GM23338 (cell line): ENCODE results near the gene EHD4. TPM values are rescaled to one million over a fixed set of nuclear protein-coding genes. Genes with fewer than 3 reads are reported as not detected.

Experiments used
- ATAC-seq: fragments of 200-7000 bp; cut with Tn5 transposase; 3 replicates; pipeline ENCODE4 v1.9.1; 2020
- DNase-seq: peaks from one replicate; pipeline ENCODE4 v3.0.0-alpha.2; 2015; ENCODE audit warnings: low spot score
- H2AFZ ChIP-seq: fragments of 200-600 bp; sonication (generic); 2 replicates; pipeline ENCODE4 v1.8.0; 2016; ENCODE audit warnings: antibody characterized with exemption, mild to moderate bottlenecking, moderate library complexity
- H3F3A ChIP-seq: fragments of 200-600 bp; sonication (generic); replicated peaks from 2 replicates; pipeline ENCODE4 v1.8.0; 2017; ENCODE audit warnings: antibody characterized with exemption, mixed run types, low read depth
- H3K27ac ChIP-seq: fragments of 200-600 bp; sonication (generic); 2 replicates; pipeline ENCODE4 v1.6.1; 2016; ENCODE audit warnings: low read depth
- H3K27me3 ChIP-seq: fragments of 200-600 bp; sonication (generic); 2 replicates; pipeline ENCODE4 v1.8.0; 2016; ENCODE audit warnings: mild to moderate bottlenecking, mixed run types, moderate library complexity; ENCODE audit not compliant: insufficient read depth
- H3K36me3 ChIP-seq: fragments of 200-600 bp; sonication (generic); 2 replicates; pipeline ENCODE4 v1.8.0; 2016; ENCODE audit warnings: mild to moderate bottlenecking; ENCODE audit not compliant: insufficient read depth
- H3K4me1 ChIP-seq: fragments of 200-600 bp; sonication (generic); 2 replicates; pipeline ENCODE4 v1.8.0; 2016; ENCODE audit warnings: mild to moderate bottlenecking, moderate library complexity; ENCODE audit not compliant: insufficient read depth
- H3K4me2 ChIP-seq: fragments of 200-600 bp; sonication (generic); 2 replicates; pipeline ENCODE4 v1.7.1; 2017; ENCODE audit warnings: mixed run types
- H3K4me3 ChIP-seq: fragments of 200-600 bp; sonication (generic); 2 replicates; pipeline ENCODE4 v1.6.1; 2016; ENCODE audit warnings: mixed run types
- H3K79me2 ChIP-seq: fragments of 200-600 bp; sonication (generic); replicated peaks from 2 replicates; pipeline ENCODE4 v1.8.0; 2017; ENCODE audit warnings: mild to moderate bottlenecking; ENCODE audit not compliant: insufficient read depth
- H3K9me2 ChIP-seq: fragments of 200-600 bp; sonication (generic); 2 replicates; pipeline ENCODE4 v1.8.0; 2017; ENCODE audit not compliant: insufficient read depth
- H4K20me1 ChIP-seq: fragments of 200-600 bp; sonication (generic); replicated peaks from 2 replicates; pipeline ENCODE4 v1.8.0; 2017; ENCODE audit warnings: mild to moderate bottlenecking; ENCODE audit not compliant: insufficient read depth
- H3K27ac Mint-ChIP-seq: 2 replicates; pipeline ENCODE4 v1.8.0; 2020; ENCODE audit warnings: inconsistent platforms, mild to moderate bottlenecking, moderate library complexity, mixed read lengths
- H3K27me3 Mint-ChIP-seq: 3 replicates; pipeline ENCODE4 v1.8.0; 2022; ENCODE audit warnings: low read depth, mild to moderate bottlenecking, moderate library complexity, mixed read lengths, inconsistent platforms; ENCODE audit not compliant: insufficient read depth, poor library complexity
- H3K36me3 Mint-ChIP-seq: 3 replicates; pipeline ENCODE4 v1.8.0; 2021; ENCODE audit warnings: low read depth, mild to moderate bottlenecking, inconsistent platforms, moderate library complexity, mixed read lengths
- H3K4me1 Mint-ChIP-seq: 3 replicates; pipeline ENCODE4 v1.8.0; 2020; ENCODE audit warnings: mild to moderate bottlenecking, inconsistent platforms, mixed read lengths
- H3K4me3 Mint-ChIP-seq: 3 replicates; pipeline ENCODE4 v1.8.0; 2021; ENCODE audit warnings: moderate library complexity, mild to moderate bottlenecking, inconsistent platforms, mixed read lengths
- H3K9me3 Mint-ChIP-seq: 3 replicates; pipeline ENCODE4 v1.8.0; 2020; ENCODE audit warnings: moderate library complexity, mild to moderate bottlenecking, inconsistent platforms, mixed read lengths
- CREB1 ChIP-seq: fragments of 250-450 bp; sonication (Bioruptor Pico); IDR thresholded peaks from 2 replicates; pipeline ENCODE4 v1.5.0; 2020; ENCODE audit warnings: low read depth, mild to moderate bottlenecking, moderate library complexity
- CTCF ChIP-seq, 2 experiments: fragments of 200-600 bp in 1 of 2; sonication (generic) in 1 of 2; conservative IDR thresholded peaks; 2 replicates each; pipeline versions ENCODE4 v1.5.1 to v1.6.1; 2016 to 2017; ENCODE audit warnings: antibody characterized with exemption in 2 of 2, low read depth in 2 of 2, mild to moderate bottlenecking in 2 of 2, moderate library complexity in 1 of 2
- ETS1 ChIP-seq: IDR thresholded peaks from 2 replicates; pipeline ENCODE4 v1.6.1; 2016; ENCODE audit warnings: antibody characterized with exemption
- EZH2 ChIP-seq: fragments of 200-600 bp; sonication (generic); IDR thresholded peaks from one replicate; pipeline ENCODE4 v1.8.0; 2017; ENCODE audit warnings: antibody characterized with exemption, mild to moderate bottlenecking, low read depth; ENCODE audit not compliant: unreplicated experiment
- EZH2phosphoT487 ChIP-seq: fragments of 200-600 bp; sonication (generic); IDR thresholded peaks from one replicate; pipeline ENCODE4 v1.8.1; 2018; ENCODE audit warnings: antibody characterized with exemption; ENCODE audit not compliant: unreplicated experiment
- JUNB ChIP-seq: IDR thresholded peaks from one replicate; pipeline ENCODE4 v1.6.1; 2016; ENCODE audit warnings: antibody characterized with exemption; ENCODE audit not compliant: unreplicated experiment
- NANOG ChIP-seq: IDR thresholded peaks from 2 replicates; pipeline ENCODE4 v1.6.1; 2016; ENCODE audit warnings: antibody characterized with exemption, borderline replicate concordance
- POLR2AphosphoS5 ChIP-seq: IDR thresholded peaks from 2 replicates; pipeline ENCODE4 v1.6.1; 2016; ENCODE audit warnings: antibody characterized with exemption, low read depth
- STAT1 ChIP-seq: IDR thresholded peaks from one replicate; pipeline ENCODE4 v1.6.1; 2016; ENCODE audit warnings: antibody characterized with exemption; ENCODE audit not compliant: unreplicated experiment
- ZNF114 ChIP-seq: fragments of 250-450 bp; sonication (Bioruptor Pico); IDR thresholded peaks from 2 replicates; pipeline ENCODE4 v1.5.0; 2020; ENCODE audit warnings: mild to moderate bottlenecking, moderate library complexity
- ZNF331 ChIP-seq: fragments of 250-450 bp; sonication (Bioruptor Pico); IDR thresholded peaks from 2 replicates; pipeline ENCODE4 v1.5.0; 2020; ENCODE audit warnings: low read depth, mild to moderate bottlenecking, moderate library complexity
- polyA plus RNA-seq: library from polyadenylated mRNA; unstranded; fragments of >200 nt; fragmentation: Nextera tagmentation; extraction: Ambion mirVana; gene quantifications from 2 replicates; pipeline ENCODE4 v1.2.1, GENCODE V29; 2016
- total RNA-seq: library from RNA; depleted of rRNA; stranded (reverse); fragments of >200 nt; shearing (Covaris generic); gene quantifications from 2 replicates; pipeline ENCODE4 v1.2.3, GENCODE V29; 2014
- TF ChIP-seq, protein P1 (sequence below): IDR thresholded peaks from one replicate; pipeline ENCODE4 v1.6.1; 2018; ENCODE audit warnings: antibody characterized with exemption; ENCODE audit not compliant: unreplicated experiment
- TF ChIP-seq, protein P2 (sequence below): fragments of 250-450 bp; sonication (Bioruptor Pico); IDR thresholded peaks from 2 replicates; pipeline ENCODE4 v1.5.0; 2020; ENCODE audit warnings: mild to moderate bottlenecking, moderate library complexity

Gene EHD4
- total and polyA plus RNA-seq, 2 experiments from 2014 or later: 13.0 to 31.0 TPM

GRCh38 chr15:41971089-41971894, 1.1 kb downstream of the EHD4 start:
- peaks cover 18% of the 10 kb centered on the region for H3K4me1 ChIP-seq
- no peaks in the 10 kb centered on the region for H3F3A ChIP-seq
- peak overlapping the region; percentile 83 for H3K4me2 ChIP-seq
- no peak for TF ChIP-seq ETS1
- TF ChIP-seq POLR2AphosphoS5: no peak
- TF ChIP-seq STAT1: no peak
- no peak for TF ChIP-seq CREB1 (CRISPR knock-in tag)
- no peak for TF ChIP-seq CTCF (conservative IDR thresholded peaks at IDR 0.05; ENCODE audit: low read depth in 2 of 2)
- no peak for TF ChIP-seq JUNB
- TF ChIP-seq EZH2phosphoT487: no peak
- TF ChIP-seq ZNF331 (CRISPR knock-in tag): no peak
- TF ChIP-seq NANOG: no peak
- no peak for TF ChIP-seq ZNF114
- TF ChIP-seq, protein P1, sequence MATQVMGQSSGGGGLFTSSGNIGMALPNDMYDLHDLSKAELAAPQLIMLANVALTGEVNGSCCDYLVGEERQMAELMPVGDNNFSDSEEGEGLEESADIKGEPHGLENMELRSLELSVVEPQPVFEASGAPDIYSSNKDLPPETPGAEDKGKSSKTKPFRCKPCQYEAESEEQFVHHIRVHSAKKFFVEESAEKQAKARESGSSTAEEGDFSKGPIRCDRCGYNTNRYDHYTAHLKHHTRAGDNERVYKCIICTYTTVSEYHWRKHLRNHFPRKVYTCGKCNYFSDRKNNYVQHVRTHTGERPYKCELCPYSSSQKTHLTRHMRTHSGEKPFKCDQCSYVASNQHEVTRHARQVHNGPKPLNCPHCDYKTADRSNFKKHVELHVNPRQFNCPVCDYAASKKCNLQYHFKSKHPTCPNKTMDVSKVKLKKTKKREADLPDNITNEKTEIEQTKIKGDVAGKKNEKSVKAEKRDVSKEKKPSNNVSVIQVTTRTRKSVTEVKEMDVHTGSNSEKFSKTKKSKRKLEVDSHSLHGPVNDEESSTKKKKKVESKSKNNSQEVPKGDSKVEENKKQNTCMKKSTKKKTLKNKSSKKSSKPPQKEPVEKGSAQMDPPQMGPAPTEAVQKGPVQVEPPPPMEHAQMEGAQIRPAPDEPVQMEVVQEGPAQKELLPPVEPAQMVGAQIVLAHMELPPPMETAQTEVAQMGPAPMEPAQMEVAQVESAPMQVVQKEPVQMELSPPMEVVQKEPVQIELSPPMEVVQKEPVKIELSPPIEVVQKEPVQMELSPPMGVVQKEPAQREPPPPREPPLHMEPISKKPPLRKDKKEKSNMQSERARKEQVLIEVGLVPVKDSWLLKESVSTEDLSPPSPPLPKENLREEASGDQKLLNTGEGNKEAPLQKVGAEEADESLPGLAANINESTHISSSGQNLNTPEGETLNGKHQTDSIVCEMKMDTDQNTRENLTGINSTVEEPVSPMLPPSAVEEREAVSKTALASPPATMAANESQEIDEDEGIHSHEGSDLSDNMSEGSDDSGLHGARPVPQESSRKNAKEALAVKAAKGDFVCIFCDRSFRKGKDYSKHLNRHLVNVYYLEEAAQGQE: no peak
- no peak for TF ChIP-seq EZH2
- TF ChIP-seq, protein P2, sequence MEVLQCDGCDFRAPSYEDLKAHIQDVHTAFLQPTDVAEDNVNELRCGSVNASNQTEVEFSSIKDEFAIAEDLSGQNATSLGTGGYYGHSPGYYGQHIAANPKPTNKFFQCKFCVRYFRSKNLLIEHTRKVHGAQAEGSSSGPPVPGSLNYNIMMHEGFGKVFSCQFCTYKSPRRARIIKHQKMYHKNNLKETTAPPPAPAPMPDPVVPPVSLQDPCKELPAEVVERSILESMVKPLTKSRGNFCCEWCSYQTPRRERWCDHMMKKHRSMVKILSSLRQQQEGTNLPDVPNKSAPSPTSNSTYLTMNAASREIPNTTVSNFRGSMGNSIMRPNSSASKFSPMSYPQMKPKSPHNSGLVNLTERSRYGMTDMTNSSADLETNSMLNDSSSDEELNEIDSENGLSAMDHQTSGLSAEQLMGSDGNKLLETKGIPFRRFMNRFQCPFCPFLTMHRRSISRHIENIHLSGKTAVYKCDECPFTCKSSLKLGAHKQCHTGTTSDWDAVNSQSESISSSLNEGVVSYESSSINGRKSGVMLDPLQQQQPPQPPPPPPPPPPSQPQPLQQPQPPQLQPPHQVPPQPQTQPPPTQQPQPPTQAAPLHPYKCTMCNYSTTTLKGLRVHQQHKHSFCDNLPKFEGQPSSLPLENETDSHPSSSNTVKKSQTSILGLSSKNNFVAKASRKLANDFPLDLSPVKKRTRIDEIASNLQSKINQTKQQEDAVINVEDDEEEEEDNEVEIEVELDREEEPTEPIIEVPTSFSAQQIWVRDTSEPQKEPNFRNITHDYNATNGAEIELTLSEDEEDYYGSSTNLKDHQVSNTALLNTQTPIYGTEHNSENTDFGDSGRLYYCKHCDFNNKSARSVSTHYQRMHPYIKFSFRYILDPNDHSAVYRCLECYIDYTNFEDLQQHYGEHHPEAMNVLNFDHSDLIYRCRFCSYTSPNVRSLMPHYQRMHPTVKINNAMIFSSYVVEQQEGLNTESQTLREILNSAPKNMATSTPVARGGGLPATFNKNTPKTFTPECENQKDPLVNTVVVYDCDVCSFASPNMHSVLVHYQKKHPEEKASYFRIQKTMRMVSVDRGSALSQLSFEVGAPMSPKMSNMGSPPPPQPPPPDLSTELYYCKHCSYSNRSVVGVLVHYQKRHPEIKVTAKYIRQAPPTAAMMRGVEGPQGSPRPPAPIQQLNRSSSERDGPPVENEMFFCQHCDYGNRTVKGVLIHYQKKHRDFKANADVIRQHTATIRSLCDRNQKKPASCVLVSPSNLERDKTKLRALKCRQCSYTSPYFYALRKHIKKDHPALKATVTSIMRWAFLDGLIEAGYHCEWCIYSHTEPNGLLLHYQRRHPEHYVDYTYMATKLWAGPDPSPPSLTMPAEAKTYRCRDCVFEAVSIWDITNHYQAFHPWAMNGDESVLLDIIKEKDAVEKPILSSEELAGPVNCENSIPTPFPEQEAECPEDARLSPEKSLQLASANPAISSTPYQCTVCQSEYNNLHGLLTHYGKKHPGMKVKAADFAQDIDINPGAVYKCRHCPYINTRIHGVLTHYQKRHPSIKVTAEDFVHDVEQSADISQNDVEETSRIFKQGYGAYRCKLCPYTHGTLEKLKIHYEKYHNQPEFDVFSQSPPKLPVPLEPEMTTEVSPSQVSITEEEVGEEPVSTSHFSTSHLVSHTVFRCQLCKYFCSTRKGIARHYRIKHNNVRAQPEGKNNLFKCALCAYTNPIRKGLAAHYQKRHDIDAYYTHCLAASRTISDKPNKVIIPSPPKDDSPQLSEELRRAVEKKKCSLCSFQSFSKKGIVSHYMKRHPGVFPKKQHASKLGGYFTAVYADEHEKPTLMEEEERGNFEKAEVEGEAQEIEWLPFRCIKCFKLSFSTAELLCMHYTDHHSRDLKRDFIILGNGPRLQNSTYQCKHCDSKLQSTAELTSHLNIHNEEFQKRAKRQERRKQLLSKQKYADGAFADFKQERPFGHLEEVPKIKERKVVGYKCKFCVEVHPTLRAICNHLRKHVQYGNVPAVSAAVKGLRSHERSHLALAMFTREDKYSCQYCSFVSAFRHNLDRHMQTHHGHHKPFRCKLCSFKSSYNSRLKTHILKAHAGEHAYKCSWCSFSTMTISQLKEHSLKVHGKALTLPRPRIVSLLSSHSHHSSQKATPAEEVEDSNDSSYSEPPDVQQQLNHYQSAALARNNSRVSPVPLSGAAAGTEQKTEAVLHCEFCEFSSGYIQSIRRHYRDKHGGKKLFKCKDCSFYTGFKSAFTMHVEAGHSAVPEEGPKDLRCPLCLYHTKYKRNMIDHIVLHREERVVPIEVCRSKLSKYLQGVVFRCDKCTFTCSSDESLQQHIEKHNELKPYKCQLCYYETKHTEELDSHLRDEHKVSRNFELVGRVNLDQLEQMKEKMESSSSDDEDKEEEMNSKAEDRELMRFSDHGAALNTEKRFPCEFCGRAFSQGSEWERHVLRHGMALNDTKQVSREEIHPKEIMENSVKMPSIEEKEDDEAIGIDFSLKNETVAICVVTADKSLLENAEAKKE (CRISPR knock-in tag): no peak
- H3K27me3 ChIP-seq: no peaks in the 10 kb centered on the region
- H3K27ac ChIP-seq: no peak overlapping the region; the same call in 1 of the 2 replicates
- Mint-ChIP-seq H3K36me3 (no peaks in the 10 kb centered on the region; the same call in 2 of the 3 replicates), H3K27ac (peak overlapping the region; percentile 37; the same call in 1 of the 2 replicates), H3K4me1 (peaks cover 26% of the 10 kb centered on the region), H3K9me3 (no peaks in the 10 kb centered on the region), H3K27me3 (peaks cover 2% of the 10 kb centered on the region), H3K4me3 (peak overlapping the region; percentile 92)
- peak overlapping the region; percentile 63 for H3K4me3 ChIP-seq
- peak; percentile 78 for DNase-seq
- H3K79me2 ChIP-seq: peaks cover 51% of the 10 kb centered on the region
- H2AFZ ChIP-seq: no peak overlapping the region
- peak; percentile 57 for ATAC-seq
- no peaks in the 10 kb centered on the region for H3K36me3 ChIP-seq
- no peaks in the 10 kb centered on the region for H3K9me2 ChIP-seq
- H4K20me1 ChIP-seq: peaks cover 30% of the 10 kb centered on the region
